Panc1 (cell line): ENCODE results near the gene USP49. TPM values are rescaled to one million over a fixed set of nuclear protein-coding genes. Genes with fewer than 3 reads are reported as not detected.

Experiments used
- ATAC-seq: fragments of 200-7000 bp; cut with Tn5 transposase; 2 replicates; pipeline ENCODE4 v1.9.1; 2020; ENCODE audit warnings: mild to moderate bottlenecking, moderate library complexity
- BruUV-seq: library from RNA; stranded (reverse); fragments of 400-500 nt; replicated peaks from 2 replicates; lab custom pipeline; 2021; lab: Mats Ljungman, UMichigan
- CTCF ChIA-PET: fragments of 300-600 bp; sonication (Branson Sonifier 250); formaldehyde crosslinking; loops from one replicate; lab custom pipeline; 2022; ENCODE audit warnings: antibody characterized with exemption; lab: Charles Lee
- POLR2A ChIA-PET: fragments of 300-600 bp; sonication (Branson Sonifier 250); formaldehyde crosslinking; loops from one replicate; lab custom pipeline; 2022; ENCODE audit warnings: antibody characterized with exemption; lab: Charles Lee
- DNase-seq: peaks from one replicate; pipeline ENCODE4 v3.0.0-alpha.2; 2010; ENCODE audit warnings: low read depth, low spot score
- H3K27ac ChIP-seq: 2 replicates; pipeline ENCODE4 v1.5.1; 2011; ENCODE audit warnings: mild to moderate bottlenecking, low read length, inconsistent platforms
- H3K27me3 ChIP-seq: fragments of 200-500 bp; sonication (Bioruptor generic); 2 replicates; pipeline ENCODE4 v1.6.0; 2014; ENCODE audit warnings: low read length, inconsistent platforms; ENCODE audit not compliant: control insufficient read depth, insufficient read depth
- H3K36me3 ChIP-seq: fragments of 200-500 bp; sonication (Bioruptor generic); 2 replicates; pipeline ENCODE4 v1.5.1; 2014; ENCODE audit warnings: inconsistent platforms, mild to moderate bottlenecking, low read length, moderate library complexity; ENCODE audit not compliant: control insufficient read depth, insufficient read depth
- H3K4me1 ChIP-seq: 2 replicates; pipeline ENCODE4 v1.5.1; 2011; ENCODE audit warnings: inconsistent platforms, mild to moderate bottlenecking, low read length, moderate library complexity; ENCODE audit not compliant: control insufficient read depth, insufficient read depth
- H3K4me3 ChIP-seq, 2 experiments: 2 replicates each; pipeline ENCODE4 v1.5.1; 2011 to 2012; ENCODE audit warnings: low read depth in 2 of 2, low read length in 2 of 2, mild to moderate bottlenecking in 2 of 2, inconsistent platforms in 1 of 2, moderate library complexity in 1 of 2
- H3K9me3 ChIP-seq: fragments of 200-500 bp; sonication (Bioruptor generic); 2 replicates; pipeline ENCODE4 v1.5.1; 2014; ENCODE audit warnings: low read depth, mild to moderate bottlenecking, inconsistent platforms, low read length, moderate library complexity; ENCODE audit not compliant: control insufficient read depth, insufficient read depth
- CTCF ChIP-seq: fragments of 450-650 bp; IDR thresholded peaks from 2 replicates; pipeline ENCODE4 v1.5.1; 2017; ENCODE audit warnings: mild to moderate bottlenecking
- POLR2AphosphoS5 ChIP-seq: IDR thresholded peaks from 2 replicates; pipeline ENCODE4 v1.6.1; 2012; ENCODE audit warnings: mild to moderate bottlenecking, low read depth, low read length, moderate library complexity
- REST ChIP-seq, 2 experiments: IDR thresholded peaks; 2 replicates each; pipeline ENCODE4 v1.6.1; 2011 to 2012; ENCODE audit warnings: low read depth in 2 of 2, control low read depth in 1 of 2, low read length in 1 of 2, mild to moderate bottlenecking in 1 of 2, moderate library complexity in 1 of 2; ENCODE audit not compliant: insufficient read depth in 1 of 2
- SIN3A ChIP-seq: IDR thresholded peaks from 2 replicates; pipeline ENCODE4 v1.6.1; 2012; ENCODE audit warnings: low read depth, mild to moderate bottlenecking, low read length, moderate library complexity, borderline replicate concordance; ENCODE audit not compliant: insufficient read depth
- TCF7L2 ChIP-seq: IDR thresholded peaks from 2 replicates; pipeline ENCODE4 v1.6.1; 2011; ENCODE audit warnings: mild to moderate bottlenecking, low read depth, low read length, inconsistent platforms
- in situ Hi-C: cut with HindIII; loops from 2 replicates; pipeline ENCODE4 v1.10.0; 2016; ENCODE audit warnings: low sequenced_read_pairs, low pct_unique_long_range_greater_than_20kb
- intact Hi-C: fragments of 100-400 bp; cut with micrococcal nuclease; formaldehyde crosslinking; loops from one replicate; pipeline ENCODE4 v1.10.0; 2022; ENCODE audit not compliant: unreplicated experiment
- total RNA-seq: library from RNA; stranded (reverse); gene quantifications from one replicate; pipeline ENCODE4 v1.2.1, GENCODE V29; 2021; ENCODE audit not compliant: unreplicated experiment

Gene USP49
- total RNA-seq, 1 experiment from 2014 or later = 5.4 TPM

- no peak for ATAC-seq
- H3K9me3 ChIP-seq = no peaks in the 10 kb centered on the region
- in situ Hi-C loops = no loop called here
- H3K27ac ChIP-seq = no peak overlapping the region
- ChIA-PET POLR2A (no interaction called here), CTCF (no interaction called here)
- no peak for DNase-seq
- no peaks in the 10 kb centered on the region for H3K36me3 ChIP-seq
- no TSS peak for BruUV-seq
- no peak for TF ChIP-seq SIN3A
- TF ChIP-seq REST (IDR thresholded peaks at IDR 0.05; ENCODE audit: insufficient read depth in 1 of 2, low read depth in 2 of 2, low read length in 1 of 2) = no peak
- TF ChIP-seq CTCF = no peak
- H3K4me1 ChIP-seq = peaks cover 9% of the 10 kb centered on the region
- no peak overlapping the region for H3K4me3 ChIP-seq
- intact Hi-C loops = no loop called here
- H3K27me3 ChIP-seq = no peaks in the 10 kb centered on the region
Observed at GRCh38 chr6:41746107-41746506, 149.1 kb downstream of the USP49 start.

GRCh38 chr6:41744236-41744787 lies 150.9 kb downstream of the USP49 start:
- Histone ChIP-seq H3K4me1 (peaks cover 9% of the 10 kb centered on the region), H3K27ac (no peak overlapping the region), H3K27me3 (no peaks in the 10 kb centered on the region), H3K36me3 (no peaks in the 10 kb centered on the region), H3K4me3 (no peak overlapping the region), H3K9me3 (no peaks in the 10 kb centered on the region)
- TF ChIP-seq SIN3A = no peak
- TF ChIP-seq POLR2AphosphoS5 = no peak
- no peak for TF ChIP-seq REST (IDR thresholded peaks at IDR 0.05; ENCODE audit: insufficient read depth in 1 of 2, low read depth in 2 of 2, low read length in 1 of 2)
- TF ChIP-seq TCF7L2 = no peak
- TF ChIP-seq CTCF = no peak
- CTCF ChIA-PET = interaction anchor here (0.6 kb wide), 1 partner anchor 220 kb away, joined by 5 read pairs; no protein-coding TSS in a partner anchor
- in situ Hi-C loops (no loop called here), intact Hi-C loops (no loop called here)
- POLR2A ChIA-PET = interaction anchor here (0.6 kb wide), 1 partner anchor 9 kb away, joined by 4 read pairs; the partner anchor contains the start of gene TFEB
- no TSS peak for BruUV-seq
- no peak for DNase-seq
- ATAC-seq = no peak
